IMR-90 (cell line): ENCODE measurements around the gene ZNF816. TPM values are rescaled to one million over a fixed set of nuclear protein-coding genes. Genes with fewer than 3 reads are reported as not detected.

ENCODE experiments used
- ATAC-seq: fragments of 200-7000 bp; cut with Tn5 transposase; 2 replicates; pipeline ENCODE4 v1.9.1; 2020; ENCODE audit warnings: low read depth, mild to moderate bottlenecking, moderate library complexity
- BruUV-seq: library from RNA; stranded (reverse); fragments of 400-500 nt; replicated peaks from 2 replicates; lab custom pipeline; 2021; lab: Mats Ljungman, UMichigan
- CTCF ChIA-PET: fragments of 300-600 bp; formaldehyde crosslinking; extraction: SDS; loops from one replicate; lab custom pipeline; 2021; ENCODE audit warnings: antibody characterized with exemption; lab: Yijun Ruan, JAX
- POLR2A ChIA-PET: fragments of 300-600 bp; sonication (Branson Sonifier 250); formaldehyde crosslinking; loops from one replicate; lab custom pipeline; 2022; ENCODE audit warnings: antibody characterized with exemption; ENCODE audit not compliant: unreplicated experiment; lab: Charles Lee
- DNase-seq: peaks from one replicate; pipeline ENCODE4 v3.0.0; 2013
- H2AFZ ChIP-seq: replicated peaks from 2 replicates; pipeline ENCODE3; 2013; ENCODE audit warnings: low read length, mild to moderate bottlenecking; ENCODE audit not compliant: poor library complexity
- H2AK5ac ChIP-seq: 2 replicates; pipeline ENCODE4 v1.6.1; 2013; ENCODE audit warnings: low read depth, low read length, inconsistent platforms
- H2AK9ac ChIP-seq: replicated peaks from 2 replicates; pipeline ENCODE3; 2013; ENCODE audit warnings: mild to moderate bottlenecking, low read depth, low read length, moderate library complexity; ENCODE audit not compliant: poor library complexity
- H2BK120ac ChIP-seq: 2 replicates; pipeline ENCODE4 v1.6.1; 2013; ENCODE audit warnings: low read depth, low read length, inconsistent platforms
- H2BK15ac ChIP-seq: 3 replicates; pipeline ENCODE4 v1.6.1; 2013; ENCODE audit warnings: low read depth, low read length, inconsistent platforms
- H2BK20ac ChIP-seq: 2 replicates; pipeline ENCODE4 v1.6.1; 2013; ENCODE audit warnings: low read depth, mild to moderate bottlenecking, inconsistent platforms, low read length, moderate library complexity
- H2BK5ac ChIP-seq: 2 replicates; pipeline ENCODE4 v1.6.1; 2013; ENCODE audit warnings: mild to moderate bottlenecking, low read depth, low read length, inconsistent platforms; ENCODE audit not compliant: poor library complexity, severe bottlenecking
- H3K14ac ChIP-seq: replicated peaks from 2 replicates; pipeline ENCODE4 v1.6.1; 2013; ENCODE audit warnings: low read depth, low read length, inconsistent platforms
- H3K18ac ChIP-seq: 2 replicates; pipeline ENCODE4 v1.6.1; 2013; ENCODE audit warnings: low read depth, low read length, control low read depth
- H3K23ac ChIP-seq: 2 replicates; pipeline ENCODE4 v1.6.1; 2013; ENCODE audit warnings: low read depth, low read length, inconsistent platforms
- H3K27ac ChIP-seq: 2 replicates; pipeline ENCODE4 v1.5.1; 2013; ENCODE audit warnings: mild to moderate bottlenecking, control low read depth, low read length; ENCODE audit not compliant: insufficient read depth
- H3K27me3 ChIP-seq: 2 replicates; pipeline ENCODE4 v1.6.1; 2013; ENCODE audit warnings: low read length; ENCODE audit not compliant: control insufficient read depth, insufficient read depth
- H3K36me3 ChIP-seq: 2 replicates; pipeline ENCODE4 v1.6.1; 2013; ENCODE audit warnings: low read length, mixed read lengths; ENCODE audit not compliant: control insufficient read depth, insufficient read depth
- H3K4ac ChIP-seq: 2 replicates; pipeline ENCODE4 v1.6.1; 2013; ENCODE audit warnings: low read depth, low read length, inconsistent platforms
- H3K4me1 ChIP-seq: 2 replicates; pipeline ENCODE4 v1.6.1; 2013; ENCODE audit warnings: low read length, mixed read lengths; ENCODE audit not compliant: control insufficient read depth, insufficient read depth
- H3K4me2 ChIP-seq: 2 replicates; pipeline ENCODE4 v1.6.1; 2013; ENCODE audit warnings: low read depth, mild to moderate bottlenecking, control low read depth, low read length, moderate library complexity
- H3K4me3 ChIP-seq: 2 replicates; pipeline ENCODE4 v1.5.1; 2013; ENCODE audit warnings: low read depth, mild to moderate bottlenecking, control low read depth, low read length, moderate library complexity; ENCODE audit not compliant: insufficient read depth
- H3K56ac ChIP-seq: 2 replicates; pipeline ENCODE4 v1.6.1; 2013; ENCODE audit warnings: low read length, inconsistent platforms; ENCODE audit not compliant: insufficient read depth; ENCODE audit errors: extremely low read depth
- H3K79me1 ChIP-seq, 2 experiments: 2 replicates each; pipeline ENCODE4 v1.6.1; 2013; ENCODE audit warnings: low read length in 2 of 2, inconsistent platforms in 1 of 2, low read depth in 1 of 2
- H3K9ac ChIP-seq: 2 replicates; pipeline ENCODE4 v1.6.1; 2013; ENCODE audit warnings: low read depth, low read length, control low read depth
- H3K9me1 ChIP-seq: 2 replicates; pipeline ENCODE4 v1.6.1; 2013; ENCODE audit warnings: low read length, inconsistent platforms; ENCODE audit not compliant: insufficient read depth
- H3K9me3 ChIP-seq: 2 replicates; pipeline ENCODE4 v1.6.1; 2013; ENCODE audit warnings: low read length; ENCODE audit not compliant: control insufficient read depth, insufficient read depth
- H4K20me1 ChIP-seq: 2 replicates; pipeline ENCODE4 v1.6.1; 2013; ENCODE audit warnings: low read length, inconsistent platforms; ENCODE audit not compliant: insufficient read depth
- H4K5ac ChIP-seq: 2 replicates; pipeline ENCODE4 v1.6.1; 2013; ENCODE audit warnings: mild to moderate bottlenecking, low read depth, low read length, control low read depth
- H4K8ac ChIP-seq, 2 experiments: 2 replicates each; pipeline ENCODE4 v1.6.1; 2013; ENCODE audit warnings: low read depth in 2 of 2, low read length in 2 of 2, control low read depth in 1 of 2, inconsistent platforms in 1 of 2
- H4K91ac ChIP-seq: 2 replicates; pipeline ENCODE4 v1.6.1; 2013; ENCODE audit warnings: low read depth, low read length, inconsistent platforms; ENCODE audit not compliant: insufficient read depth
- RFX5 ChIP-seq: IDR thresholded peaks from 2 replicates; pipeline ENCODE4 v1.8.0; 2012; ENCODE audit warnings: low read depth, mild to moderate bottlenecking, low read length, moderate library complexity
- SMC3 ChIP-seq: fragments of 150-350 bp; IDR thresholded peaks from 2 replicates; pipeline ENCODE4 v1.6.1; 2016; ENCODE audit warnings: low read depth, mild to moderate bottlenecking, antibody characterized with exemption, low read length, moderate library complexity
- WGBS, 2 experiments: methylation state at CpG; one replicate each; pipeline versions ENCODE4 v1.1.5 to v1.1.7; 2013; ENCODE audit warnings: missing lambda C conversion rate in 2 of 2; ENCODE audit not compliant: insufficient read length in 1 of 2; ENCODE audit errors: extremely low coverage in 2 of 2; 5-methylcytosine and 5-hydroxymethylcytosine counted together
- dilution Hi-C: fragments of 300-500 bp; cut with HindIII; formaldehyde crosslinking; loops from one replicate; pipeline ENCODE4 v1.14.3; 2018; ENCODE audit warnings: low sequenced_read_pairs; ENCODE audit not compliant: unreplicated experiment
- in situ Hi-C: fragments of 300-500 bp; cut with MboI; formaldehyde crosslinking; loops from 3 replicates; pipeline ENCODE4 v1.14.3; 2019; ENCODE audit warnings: low sequenced_read_pairs, inconsistent platforms, mixed read lengths
- intact Hi-C: fragments of 100-400 bp; cut with micrococcal nuclease; formaldehyde crosslinking; loops from 2 replicates; pipeline ENCODE4 v1.10.0; 2022
- polyA plus RNA-seq, 3 experiments: library from polyadenylated mRNA; depleted of rRNA; stranded (reverse); fragments of >200 nt; gene quantifications; 2 replicates each; pipeline ENCODE4 v1.2.3, GENCODE V29; 2012; ENCODE audit warnings: low replicate concordance in 1 of 3
- total RNA-seq: library from RNA; depleted of rRNA; stranded (reverse); fragments of >200 nt; gene quantifications from 2 replicates; pipeline ENCODE4 v1.2.3, GENCODE V29; 2012

ZNF816 gene
- total and polyA plus RNA-seq, 2 of the 4 experiments (the other 2 are of a cell fraction): 1.6 to 12.0 TPM

DNA sequence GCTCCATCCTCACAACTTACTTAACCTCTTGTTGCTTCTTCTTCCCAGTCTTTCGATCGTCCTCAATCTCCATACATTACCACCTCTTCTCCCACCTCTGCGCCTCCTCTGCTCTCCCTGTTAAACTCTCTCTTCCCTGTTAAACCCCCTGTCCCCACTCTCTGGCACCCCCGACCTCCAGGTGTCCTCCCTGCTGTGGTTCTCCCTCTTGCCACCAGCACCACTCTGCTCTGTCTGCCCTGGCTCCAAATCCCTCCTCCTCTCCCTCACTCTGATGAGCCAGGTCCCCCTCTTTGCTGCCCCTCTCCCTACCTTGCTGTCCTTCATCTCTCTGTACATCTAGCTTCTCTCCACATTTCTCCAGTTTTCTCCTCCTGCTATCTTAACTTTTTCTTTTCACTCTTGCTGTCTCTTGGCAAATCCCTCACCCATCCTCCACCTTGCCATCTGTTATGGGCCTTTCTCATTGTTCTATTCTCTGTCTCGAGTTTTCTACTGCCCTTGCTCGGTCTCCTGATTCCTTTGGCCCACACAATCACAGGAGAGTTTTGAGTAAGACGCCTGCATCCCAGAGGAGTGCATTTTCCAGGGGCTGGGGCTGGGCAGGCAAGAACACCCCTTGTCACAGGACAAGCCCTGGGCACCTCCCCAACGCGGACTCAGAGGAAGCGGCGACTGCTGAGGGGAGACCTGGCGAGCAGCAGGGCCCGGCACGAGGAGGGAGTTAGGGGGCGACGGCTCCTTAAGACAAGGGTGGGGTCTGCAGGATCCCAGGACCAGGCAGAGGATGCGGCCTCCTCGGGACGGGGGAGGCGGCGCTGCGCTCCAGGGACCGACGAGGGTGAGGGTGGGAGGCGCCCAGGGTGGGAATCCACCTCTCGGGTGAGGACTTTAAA is 29.7 kb upstream of the ZNF816 start:
- Histone ChIP-seq H3K56ac (no peak overlapping the region; the same call in 1 of the 2 replicates), H3K27ac (peak overlapping the region; percentile 56), H2BK15ac (peak overlapping the region; percentile 63; the same call in 2 of the 3 replicates), H4K5ac (peak overlapping the region; percentile 62; the same call in 1 of the 2 replicates), H2AFZ (peak overlapping the region; percentile 90), H3K9me1 (no peaks in the 10 kb centered on the region), H3K4me2 (peak overlapping the region; percentile 67), H3K18ac (peak overlapping the region; percentile 43), H4K91ac (peak overlapping the region; percentile 32), H2BK120ac (peak overlapping the region; percentile 54), H3K79me1 (peaks cover 4 to 6% of the 10 kb centered on the region in 2 experiments; a peak in 2 of 4 replicates), H4K20me1 (no peaks in the 10 kb centered on the region), H2AK9ac (peak overlapping the region; percentile 84), H3K27me3 (no peaks in the 10 kb centered on the region), H4K8ac (peak overlapping the region; percentile 50 to 76), H2BK5ac (peak overlapping the region; percentile 55), H3K23ac (peak overlapping the region; percentile 93), H3K36me3 (peaks cover 2% of the 10 kb centered on the region; the same call in 1 of the 2 replicates), H3K4me3 (peak overlapping the region; percentile 59), H3K9me3 (no peaks in the 10 kb centered on the region; the same call in 1 of the 2 replicates), H2BK20ac (0 out of 2 replicates have a peak overlapping the region, but pooled peaks have one; percentile 53), H3K4ac (peak overlapping the region; percentile 65), H3K9ac (peak overlapping the region; percentile 68), H3K4me1 (0 out of 2 replicates have a peak, but pooled peaks cover 3% of the 10 kb centered on the region), H3K14ac (peak overlapping the region; percentile 76), H2AK5ac (peak overlapping the region; percentile 43; the same call in 1 of the 2 replicates)
- no TSS peak for BruUV-seq
- ATAC-seq: peak; percentile 7; the same call in 1 of the 2 replicates
- intact Hi-C loops (loop anchor here (1.0 to 10.0 kb wide), 2 partner anchors 110 to 202 kb away; partner anchors contain the start of gene ZNF665), in situ Hi-C loops (no loop called here), dilution Hi-C loops (no loop called here)
- whole genome bisulfite sequencing, 2 experiments: 68% methylated on average over 3 of the region's 26 CpGs; no CpG with 5 or more reads in 1 of the 2 experiments
- CTCF ChIA-PET: no interaction called here
- TF ChIP-seq RFX5 (no peak), SMC3 (no peak)
- no peak for DNase-seq
- POLR2A ChIA-PET: no interaction called here
